GM12878 (cell line): ENCODE results near the gene MMP14. TPM values are rescaled to one million over a fixed set of nuclear protein-coding genes. Genes with fewer than 3 reads are reported as not detected.

ENCODE experiments used
- ATAC-seq: fragments of 200-7000 bp; cut with Tn5 transposase; 3 replicates; pipeline ENCODE4 v1.9.1; 2020; ENCODE audit warnings: mild to moderate bottlenecking, moderate library complexity
- BruUV-seq: library from RNA; stranded (reverse); fragments of 400-500 nt; replicated peaks from 2 replicates; lab custom pipeline; 2021; lab: Mats Ljungman, UMichigan
- CTCF ChIA-PET: fragments of 300-600 bp; sonication (Branson Sonifier 250); formaldehyde crosslinking; extraction: SDS; loops from one replicate; lab custom pipeline; 2021; ENCODE audit warnings: inconsistent platforms; lab: Yijun Ruan, JAX
- POLR2A ChIA-PET: fragments of 350-600 bp; formaldehyde crosslinking; extraction: SDS; loops from one replicate; lab custom pipeline; 2021; ENCODE audit warnings: inconsistent platforms; lab: Charles Lee
- RAD21 ChIA-PET: fragments of 300-600 bp; sonication (Branson Sonifier 250); formaldehyde crosslinking; loops from one replicate; lab custom pipeline; 2023; ENCODE audit warnings: antibody characterized with exemption; ENCODE audit not compliant: unreplicated experiment; lab: Charles Lee
- SMC1A ChIA-PET: fragments of 300-600 bp; sonication (Branson Sonifier 250); formaldehyde crosslinking; loops from one replicate; lab custom pipeline; 2023; ENCODE audit not compliant: unreplicated experiment, uncharacterized antibody; lab: Charles Lee
- DNase-seq: peaks from one replicate; pipeline ENCODE4 v3.0.0-alpha.2; 2011; ENCODE audit warnings: low read depth, low spot score
- FAIRE-seq: peaks from 3 replicates; lab custom pipeline; 2011; peaks lifted over from hg19 to GRCh38; lab: Jason Lieb, UNC
- H2AFZ ChIP-seq: 2 replicates; pipeline ENCODE4 v1.6.0; 2011; ENCODE audit warnings: low read depth, low read length, control low read depth; ENCODE audit not compliant: control insufficient read depth
- H3K27ac ChIP-seq: 2 replicates; pipeline ENCODE4 v1.5.1; 2011; ENCODE audit warnings: control low read depth; ENCODE audit not compliant: control insufficient read depth, insufficient read depth
- H3K27me3 ChIP-seq, 2 experiments: replicated peaks in 1 of 2; 2 replicates each; pipeline versions ENCODE4 v1.6.0 to v1.6.1; 2011; ENCODE audit warnings: low read length in 1 of 2; ENCODE audit not compliant: control insufficient read depth in 2 of 2, insufficient read depth in 2 of 2
- H3K36me3 ChIP-seq, 2 experiments: 2 replicates each; pipeline ENCODE4 v1.5.1; 2011; ENCODE audit warnings: low read length in 1 of 2; ENCODE audit not compliant: control insufficient read depth in 2 of 2, insufficient read depth in 2 of 2
- H3K4me1 ChIP-seq: 2 replicates; pipeline ENCODE4 v1.6.1; 2011; ENCODE audit warnings: mild to moderate bottlenecking, low read length, moderate library complexity, mixed read lengths; ENCODE audit not compliant: control insufficient read depth, insufficient read depth
- H3K4me2 ChIP-seq: 2 replicates; pipeline ENCODE4 v1.6.0; 2011; ENCODE audit warnings: control low read depth; ENCODE audit not compliant: control insufficient read depth, insufficient read depth
- H3K4me3 ChIP-seq: fragments of 200-600 bp; sonication (generic); 2 replicates; pipeline ENCODE4 v1.5.1; 2016
- H3K79me2 ChIP-seq: 2 replicates; pipeline ENCODE4 v1.6.0; 2011; ENCODE audit warnings: low read length; ENCODE audit not compliant: control insufficient read depth, insufficient read depth
- H3K9ac ChIP-seq: 2 replicates; pipeline ENCODE4 v1.8.0; 2011; ENCODE audit warnings: low read length, control low read depth, mixed read lengths; ENCODE audit not compliant: control insufficient read depth, insufficient read depth
- H3K9me3 ChIP-seq: replicated peaks from 3 replicates; pipeline ENCODE4 v1.5.1; 2011; ENCODE audit warnings: mild to moderate bottlenecking, low read length; ENCODE audit not compliant: control insufficient read depth, insufficient read depth
- H4K20me1 ChIP-seq: 2 replicates; pipeline ENCODE4 v1.6.0; 2011; ENCODE audit not compliant: control insufficient read depth, insufficient read depth
- CBX5 ChIP-seq: sonication (generic); IDR thresholded peaks from 2 replicates; pipeline ENCODE4 v1.6.1; 2016; ENCODE audit warnings: low read depth, moderate library complexity, mild to moderate bottlenecking, inconsistent platforms
- CREB1 ChIP-seq: IDR thresholded peaks from 2 replicates; pipeline ENCODE4 v1.6.1; 2012; ENCODE audit warnings: low read depth, mild to moderate bottlenecking, inconsistent platforms
- CREM ChIP-seq: IDR thresholded peaks from 2 replicates; pipeline ENCODE4 v1.6.1; 2014; ENCODE audit warnings: antibody characterized with exemption, low read depth
- EGR1 ChIP-seq, 2 experiments: IDR thresholded peaks; 1 replicate in 1 of 2; 2 replicates in 1 of 2; pipeline ENCODE4 v1.6.1; 2011 to 2012; ENCODE audit warnings: low read depth in 2 of 2, low read length in 2 of 2, borderline replicate concordance in 1 of 2, mild to moderate bottlenecking in 1 of 2, moderate library complexity in 1 of 2
- HDAC2 ChIP-seq: fragments of 200-600 bp; sonication (generic); IDR thresholded peaks from 2 replicates; pipeline ENCODE4 v1.6.1; 2017
- MLLT1 ChIP-seq: fragments of 450-650 bp; IDR thresholded peaks from 2 replicates; pipeline ENCODE4 v1.6.1; 2016; ENCODE audit warnings: mild to moderate bottlenecking
- MXI1 ChIP-seq: fragments of 150-350 bp; IDR thresholded peaks from 2 replicates; pipeline ENCODE4 v1.6.1; 2011; ENCODE audit warnings: low read depth, mild to moderate bottlenecking, inconsistent platforms, low read length, improper control_type of control experiment
- PKNOX1 ChIP-seq: fragments of 450-650 bp; IDR thresholded peaks from 2 replicates; pipeline ENCODE4 v1.6.1; 2016; ENCODE audit warnings: mild to moderate bottlenecking
- PML ChIP-seq: IDR thresholded peaks from 2 replicates; pipeline ENCODE4 v1.6.1; 2012; ENCODE audit warnings: low read length, inconsistent platforms
- RBBP5 ChIP-seq: fragments of 200-600 bp; sonication (generic); conservative IDR thresholded peaks from 2 replicates; pipeline ENCODE4 v1.6.1; 2016
- STAT3 ChIP-seq: IDR thresholded peaks from 2 replicates; pipeline ENCODE4 v1.6.1; 2011; ENCODE audit warnings: low read depth, low read length, improper control_type of control experiment
- TBL1XR1 ChIP-seq: IDR thresholded peaks from 2 replicates; pipeline ENCODE4 v1.6.1; 2012; ENCODE audit warnings: low read depth, low read length, improper control_type of control experiment
- YBX1 ChIP-seq: fragments of 450-650 bp; IDR thresholded peaks from 2 replicates; pipeline ENCODE4 v1.6.1; 2016; ENCODE audit warnings: antibody characterized with exemption
- ZBTB33 ChIP-seq: fragments of 450-650 bp; IDR thresholded peaks from 2 replicates; pipeline ENCODE4 v1.6.1; 2017; ENCODE audit warnings: mild to moderate bottlenecking
- WGBS: methylation state at CpG from one replicate; pipeline ENCODE4 v1.1.6; 2016; ENCODE audit warnings: low lambda C conversion rate; ENCODE audit not compliant: insufficient replicate concordance, insufficient coverage; ENCODE audit errors: missing lambda C conversion rate; 5-methylcytosine and 5-hydroxymethylcytosine counted together
- in situ Hi-C: fragments of 300-500 bp; cut with MboI; formaldehyde crosslinking; loops from 9 replicates; pipeline ENCODE4 v1.14.3; 2018; ENCODE audit warnings: mixed read lengths
- intact Hi-C: fragments of 100-400 bp; cut with micrococcal nuclease; formaldehyde crosslinking; loops from one replicate; pipeline ENCODE4 v1.14.2; 2022; ENCODE audit not compliant: unreplicated experiment
- polyA plus RNA-seq, 11 experiments: library from polyadenylated mRNA; depleted of rRNA in 4 of 11; unstranded in 6 of 11; stranded (reverse) in 5 of 11; fragments of >200 nt; fragmentation: Nextera tagmentation in 4 of 11; fragmentation: Illumina TruSeq in 1 of 11; extraction: Ambion mirVana in 4 of 11; extraction: Trizol in 1 of 11; gene quantifications; 1 replicate in 1 of 11; 2 replicates in 10 of 11; pipeline versions ENCODE4 v1.2.1 to v1.2.3, GENCODE V29; 2011 to 2016; ENCODE audit warnings: inconsistent platforms in 2 of 11, missing spikeins in 2 of 11, low read depth in 1 of 11
- total RNA-seq, 4 experiments: library from RNA; depleted of rRNA in 3 of 4; stranded (reverse); fragments of >200 nt in 3 of 4; fragmentation: Illumina TruSeq in 1 of 4; extraction: Trizol in 1 of 4; gene quantifications; 2 replicates each; pipeline versions ENCODE4 v1.2.1 to v1.2.3, GENCODE V29; 2013 to 2021
- TF ChIP-seq, protein P1 (sequence below): fragments of 450-650 bp; formaldehyde crosslinking; IDR thresholded peaks from 2 replicates; pipeline ENCODE4 v1.4.0; 2020; ENCODE audit warnings: mild to moderate bottlenecking, moderate library complexity

The MMP14 gene
- total and polyA plus RNA-seq, 10 of the 15 experiments (the other 5 are each of a cell fraction or from before 2014, with no cell fraction given) = 0.31 to 1.9 (median 0.70) TPM; not detected in 2

GRCh38 chr14:22844221-22845102 lies 8.1 kb downstream of the MMP14 start:
- ATAC-seq (no peak; the same call in 2 of the 3 replicates), DNase-seq (no peak), FAIRE-seq (no peak)
- Histone ChIP-seq H3K27ac (no peak overlapping the region), H3K9ac (no peak overlapping the region), H3K4me3 (no peak overlapping the region), H3K27me3 (no peaks in the 10 kb centered on the region), H4K20me1 (no peaks in the 10 kb centered on the region), H2AFZ (no peak overlapping the region), H3K4me1 (peaks cover 6% of the 10 kb centered on the region; the same call in 1 of the 2 replicates), H3K79me2 (no peaks in the 10 kb centered on the region), H3K9me3 (no peaks in the 10 kb centered on the region), H3K4me2 (no peak overlapping the region), H3K36me3 (no peaks in the 10 kb centered on the region)
- in situ Hi-C loops (loop anchor here (5.0 to 10.0 kb wide), 2 partner anchors 67 to 530 kb away; no protein-coding TSS in a partner anchor), intact Hi-C loops (no loop called here)
- RAD21 ChIA-PET = interaction anchor here (1.0 to 1.2 kb wide), 3 partner anchors 65 to 273 kb away, joined by 3 read pairs; no protein-coding TSS in a partner anchor
- POLR2A ChIA-PET = interaction anchor here (0.5 kb wide), 1 partner anchor 20 kb away, joined by 3 read pairs; no protein-coding TSS in a partner anchor
- SMC1A ChIA-PET = interaction anchor here (0.6 to 1.0 kb wide), 3 partner anchors 10 to 54 kb away, joined by 3 read pairs; partner anchors contain the start of gene SLC7A7
- WGBS = 78% methylated on average over 22 of the region's 22 CpGs
- no TSS peak for BruUV-seq
- CTCF ChIA-PET = interaction anchor here (0.6 to 1.6 kb wide), 2 partner anchors 19 to 274 kb away, joined by 3 to 8 read pairs; no protein-coding TSS in a partner anchor
- TF ChIP-seq, protein P1, sequence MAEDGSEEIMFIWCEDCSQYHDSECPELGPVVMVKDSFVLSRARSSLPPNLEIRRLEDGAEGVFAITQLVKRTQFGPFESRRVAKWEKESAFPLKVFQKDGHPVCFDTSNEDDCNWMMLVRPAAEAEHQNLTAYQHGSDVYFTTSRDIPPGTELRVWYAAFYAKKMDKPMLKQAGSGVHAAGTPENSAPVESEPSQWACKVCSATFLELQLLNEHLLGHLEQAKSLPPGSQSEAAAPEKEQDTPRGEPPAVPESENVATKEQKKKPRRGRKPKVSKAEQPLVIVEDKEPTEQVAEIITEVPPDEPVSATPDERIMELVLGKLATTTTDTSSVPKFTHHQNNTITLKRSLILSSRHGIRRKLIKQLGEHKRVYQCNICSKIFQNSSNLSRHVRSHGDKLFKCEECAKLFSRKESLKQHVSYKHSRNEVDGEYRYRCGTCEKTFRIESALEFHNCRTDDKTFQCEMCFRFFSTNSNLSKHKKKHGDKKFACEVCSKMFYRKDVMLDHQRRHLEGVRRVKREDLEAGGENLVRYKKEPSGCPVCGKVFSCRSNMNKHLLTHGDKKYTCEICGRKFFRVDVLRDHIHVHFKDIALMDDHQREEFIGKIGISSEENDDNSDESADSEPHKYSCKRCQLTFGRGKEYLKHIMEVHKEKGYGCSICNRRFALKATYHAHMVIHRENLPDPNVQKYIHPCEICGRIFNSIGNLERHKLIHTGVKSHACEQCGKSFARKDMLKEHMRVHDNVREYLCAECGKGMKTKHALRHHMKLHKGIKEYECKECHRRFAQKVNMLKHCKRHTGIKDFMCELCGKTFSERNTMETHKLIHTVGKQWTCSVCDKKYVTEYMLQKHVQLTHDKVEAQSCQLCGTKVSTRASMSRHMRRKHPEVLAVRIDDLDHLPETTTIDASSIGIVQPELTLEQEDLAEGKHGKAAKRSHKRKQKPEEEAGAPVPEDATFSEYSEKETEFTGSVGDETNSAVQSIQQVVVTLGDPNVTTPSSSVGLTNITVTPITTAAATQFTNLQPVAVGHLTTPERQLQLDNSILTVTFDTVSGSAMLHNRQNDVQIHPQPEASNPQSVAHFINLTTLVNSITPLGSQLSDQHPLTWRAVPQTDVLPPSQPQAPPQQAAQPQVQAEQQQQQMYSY (CRISPR knock-in tag) = no peak
- TF ChIP-seq ZBTB33 = no peak
- no peak for TF ChIP-seq PML
- TF ChIP-seq RBBP5 = no peak
- TF ChIP-seq STAT3 = no peak
- TF ChIP-seq CBX5 = no peak
- no peak for TF ChIP-seq YBX1
- TF ChIP-seq TBL1XR1 = no peak
- TF ChIP-seq EGR1 (IDR thresholded peaks at IDR 0.05; ENCODE audit: borderline replicate concordance in 1 of 2, low read depth in 2 of 2, low read length in 2 of 2) = no peak
- TF ChIP-seq MLLT1 = no peak
- TF ChIP-seq CREB1 = no peak
- no peak for TF ChIP-seq CREM
- no peak for TF ChIP-seq MXI1
- TF ChIP-seq HDAC2 = no peak
- no peak for TF ChIP-seq PKNOX1
